MCF 10A (cell line): Measurements from ENCODE around the gene ARL6IP1. TPM values are rescaled to one million over a fixed set of nuclear protein-coding genes. Genes with fewer than 3 reads are reported as not detected.
"Not testable (repeated sequence)": the region's sequence is repeated elsewhere in the genome, so short reads cannot be mapped to it uniquely, and the experiment has no call there.

ENCODE experiments used
- BruUV-seq: library from RNA; stranded (reverse); fragments of 400-500 nt; replicated peaks from 2 replicates; lab custom pipeline; 2021; lab: Mats Ljungman, UMichigan
- CTCF ChIA-PET: fragments of 300-600 bp; sonication (Branson Sonifier 250); formaldehyde crosslinking; extraction: SDS; loops from one replicate; lab custom pipeline; 2021; ENCODE audit warnings: antibody characterized with exemption, inconsistent platforms; lab: Yijun Ruan, JAX
- POLR2A ChIA-PET: fragments of 300-600, 350-650 bp; sonication (Branson Sonifier 250); formaldehyde crosslinking; extraction: SDS; loops from one replicate; lab custom pipeline; 2020; ENCODE audit warnings: antibody characterized with exemption, inconsistent platforms; lab: Yijun Ruan, JAX
- DNase-seq: peaks from one replicate; pipeline ENCODE4 v3.0.0-alpha.2; 2018; ENCODE audit not compliant: unreplicated experiment
- H3K27ac Mint-ChIP-seq: one replicate; pipeline ENCODE4 v1.8.0; 2022; ENCODE audit warnings: mild to moderate bottlenecking, low read depth, mixed read lengths; ENCODE audit not compliant: unreplicated experiment
- H3K27me3 Mint-ChIP-seq: one replicate; pipeline ENCODE4 v1.8.0; 2022; ENCODE audit warnings: mixed read lengths; ENCODE audit not compliant: insufficient read depth, unreplicated experiment
- H3K36me3 Mint-ChIP-seq: one replicate; pipeline ENCODE4 v1.8.0; 2022; ENCODE audit warnings: mild to moderate bottlenecking, moderate library complexity, mixed read lengths; ENCODE audit not compliant: insufficient read depth, unreplicated experiment
- H3K4me1 Mint-ChIP-seq: one replicate; pipeline ENCODE4 v1.8.0; 2022; ENCODE audit warnings: mixed read lengths; ENCODE audit not compliant: insufficient read depth, unreplicated experiment
- H3K4me3 Mint-ChIP-seq: one replicate; pipeline ENCODE4 v1.8.0; 2022; ENCODE audit warnings: mild to moderate bottlenecking, moderate library complexity, mixed read lengths; ENCODE audit not compliant: unreplicated experiment
- H3K9me3 Mint-ChIP-seq: one replicate; pipeline ENCODE4 v1.8.0; 2022; ENCODE audit warnings: mixed read lengths; ENCODE audit not compliant: unreplicated experiment
- CTCF ChIP-seq: fragments of 200-600 bp; IDR thresholded peaks from one replicate; pipeline ENCODE4 v1.8.0; 2022; ENCODE audit warnings: antibody characterized with exemption, mild to moderate bottlenecking; ENCODE audit not compliant: unreplicated experiment
- intact Hi-C: fragments of 100-400 bp; cut with micrococcal nuclease; formaldehyde crosslinking; loops from 2 replicates; pipeline ENCODE4 v1.14.1; 2022
- total RNA-seq: library from RNA; stranded (reverse); gene quantifications from 2 replicates; pipeline ENCODE4 v1.2.3, GENCODE V29; 2022

The ARL6IP1 gene
- total RNA-seq, 1 experiment from 2014 or later: 120 TPM

- H3K4me3 Mint-ChIP-seq, H3K27ac Mint-ChIP-seq, intact Hi-C loops, POLR2A ChIA-PET, H3K36me3 Mint-ChIP-seq, H3K27me3 Mint-ChIP-seq, H3K4me1 Mint-ChIP-seq, H3K9me3 Mint-ChIP-seq, CTCF ChIA-PET, BruUV-seq: not testable (repeated sequence)
- peak; percentile 61 for TF ChIP-seq CTCF
- peak; percentile 23 for DNase-seq
Observed at GRCh38 chr16:18759598-18760520, 41.5 kb downstream of the ARL6IP1 start.

- H3K27ac Mint-ChIP-seq, intact Hi-C loops, H3K36me3 Mint-ChIP-seq: not testable (repeated sequence)
Observed at GRCh38 chr16:18757960-18758660, 43.2 kb downstream of the ARL6IP1 start.

GRCh38 chr16:18756639-18757038, 44.7 kb downstream of the ARL6IP1 start:
- CTCF ChIA-PET: interaction anchor here (0.6 kb wide), 1 partner anchor 181 kb away, joined by 3 read pairs; no protein-coding TSS in a partner anchor
- H3K36me3 Mint-ChIP-seq, intact Hi-C loops: not testable (repeated sequence)

More at GRCh38 chr16:18757960-18758660, 43.2 kb downstream of the ARL6IP1 start:
- BruUV-seq, H3K4me3 Mint-ChIP-seq, CTCF ChIA-PET, H3K4me1 Mint-ChIP-seq, H3K27me3 Mint-ChIP-seq, H3K9me3 Mint-ChIP-seq, DNase-seq, POLR2A ChIA-PET: not testable (repeated sequence)

GRCh38 chr16:18742870-18743269, 58.5 kb downstream of the ARL6IP1 start:
- H3K36me3 Mint-ChIP-seq, H3K27ac Mint-ChIP-seq, POLR2A ChIA-PET, H3K4me1 Mint-ChIP-seq, CTCF ChIA-PET, BruUV-seq, DNase-seq, H3K27me3 Mint-ChIP-seq, intact Hi-C loops, H3K4me3 Mint-ChIP-seq, H3K9me3 Mint-ChIP-seq: not testable (repeated sequence)

More at GRCh38 chr16:18756639-18757038, 44.7 kb downstream of the ARL6IP1 start:
- BruUV-seq, POLR2A ChIA-PET, H3K27ac Mint-ChIP-seq, H3K4me1 Mint-ChIP-seq, H3K4me3 Mint-ChIP-seq, DNase-seq, H3K27me3 Mint-ChIP-seq, H3K9me3 Mint-ChIP-seq: not testable (repeated sequence)

Other genes starting within 250 kb of the ARL6IP1 start
- gene NOMO2, start 239.5 kb downstream of the ARL6IP1 start, total RNA-seq: 151 and 158 TPM in 2 replicates
- gene RPS15A, start 11.2 kb downstream of the ARL6IP1 start, total RNA-seq: 869 and 1,431 TPM in 2 replicates
- gene SMG1, start 124.9 kb upstream of the ARL6IP1 start, total RNA-seq: 104 and 110 TPM in 2 replicates
- 4.1 and 6.0 TPM in 2 replicates for gene TMC7, start 182.4 kb upstream of the ARL6IP1 start, total RNA-seq